Measurements from ENCODE around the gene RRP1B.

DNA sequence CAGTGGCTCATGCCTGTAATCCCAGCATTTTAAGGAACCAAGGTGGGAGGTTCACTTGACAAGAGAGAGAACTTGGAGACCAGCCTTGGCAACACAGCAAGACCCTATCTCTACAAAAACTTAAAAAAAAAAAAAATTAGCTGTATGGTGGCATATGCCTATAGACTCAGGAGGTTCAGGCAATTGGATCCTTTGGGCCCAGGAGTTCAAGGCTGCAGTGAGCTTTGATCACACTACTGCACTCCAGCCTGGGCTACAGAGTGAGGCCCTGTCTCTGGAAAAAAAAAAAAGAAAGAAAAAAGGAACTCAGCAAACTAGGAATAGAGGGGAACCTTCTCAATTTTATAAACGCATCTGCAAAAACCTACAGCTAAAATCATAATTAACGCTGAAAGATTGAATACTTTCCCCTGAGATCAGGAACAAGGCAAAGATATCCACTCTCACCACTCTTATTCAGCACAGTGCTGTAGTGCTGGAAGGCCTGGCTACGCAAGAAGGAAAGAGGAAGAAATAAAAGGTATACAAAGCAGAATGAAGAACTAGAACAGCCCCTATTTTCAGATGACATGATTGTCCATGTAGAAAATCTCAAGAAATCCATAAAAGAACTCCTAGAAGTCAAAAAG lies 21.7 kb upstream of the RRP1B start:
- TF ChIP-seq KMT2B (CRISPR knock-in tag; IDR thresholded peaks at IDR 0.05) (no peak), ZNF740 (CRISPR knock-in tag; IDR thresholded peaks at IDR 0.05) (no peak), REST (IDR thresholded peaks at IDR 0.05; ENCODE audit: borderline replicate concordance in 1 of 2, low read depth in 1 of 2, low read length in 2 of 2) (no peak), ZNF7 (CRISPR knock-in tag; IDR thresholded peaks at IDR 0.05) (no peak), ZNF678 (CRISPR knock-in tag; IDR thresholded peaks at IDR 0.05) (no peak), JUND (CRISPR knock-in tag; IDR thresholded peaks at IDR 0.05) (no peak)
- TF ChIP-seq, protein P1, sequence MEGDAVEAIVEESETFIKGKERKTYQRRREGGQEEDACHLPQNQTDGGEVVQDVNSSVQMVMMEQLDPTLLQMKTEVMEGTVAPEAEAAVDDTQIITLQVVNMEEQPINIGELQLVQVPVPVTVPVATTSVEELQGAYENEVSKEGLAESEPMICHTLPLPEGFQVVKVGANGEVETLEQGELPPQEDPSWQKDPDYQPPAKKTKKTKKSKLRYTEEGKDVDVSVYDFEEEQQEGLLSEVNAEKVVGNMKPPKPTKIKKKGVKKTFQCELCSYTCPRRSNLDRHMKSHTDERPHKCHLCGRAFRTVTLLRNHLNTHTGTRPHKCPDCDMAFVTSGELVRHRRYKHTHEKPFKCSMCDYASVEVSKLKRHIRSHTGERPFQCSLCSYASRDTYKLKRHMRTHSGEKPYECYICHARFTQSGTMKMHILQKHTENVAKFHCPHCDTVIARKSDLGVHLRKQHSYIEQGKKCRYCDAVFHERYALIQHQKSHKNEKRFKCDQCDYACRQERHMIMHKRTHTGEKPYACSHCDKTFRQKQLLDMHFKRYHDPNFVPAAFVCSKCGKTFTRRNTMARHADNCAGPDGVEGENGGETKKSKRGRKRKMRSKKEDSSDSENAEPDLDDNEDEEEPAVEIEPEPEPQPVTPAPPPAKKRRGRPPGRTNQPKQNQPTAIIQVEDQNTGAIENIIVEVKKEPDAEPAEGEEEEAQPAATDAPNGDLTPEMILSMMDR (CRISPR knock-in tag; IDR thresholded peaks at IDR 0.05) = no peak
